Astrocyte of the cerebellum (primary cell): ENCODE results near the gene CACUL1.
"Not testable (repeated sequence)": the region's sequence is repeated elsewhere in the genome, so short reads cannot be mapped to it uniquely, and the experiment has no call there.

Experiments
- DNase-seq: peaks from one replicate; pipeline ENCODE4 v3.0.0-alpha.2; 2011; ENCODE audit warnings: low read depth
- H3K4me3 ChIP-seq: 2 replicates; pipeline ENCODE4 v1.5.1; 2011; ENCODE audit warnings: mild to moderate bottlenecking, low read depth, low read length, moderate library complexity
- in situ Hi-C: cut with HindIII; loops from 2 replicates; pipeline ENCODE4 v1.10.0; 2017; ENCODE audit warnings: low sequenced_read_pairs
- TF ChIP-seq, protein P1 (sequence below): IDR thresholded peaks from 2 replicates; pipeline ENCODE4 v1.5.1; 2012; ENCODE audit warnings: low read length, low read depth, moderate library complexity, mild to moderate bottlenecking; ENCODE audit errors: missing control alignments

CACUL1 gene

DNA sequence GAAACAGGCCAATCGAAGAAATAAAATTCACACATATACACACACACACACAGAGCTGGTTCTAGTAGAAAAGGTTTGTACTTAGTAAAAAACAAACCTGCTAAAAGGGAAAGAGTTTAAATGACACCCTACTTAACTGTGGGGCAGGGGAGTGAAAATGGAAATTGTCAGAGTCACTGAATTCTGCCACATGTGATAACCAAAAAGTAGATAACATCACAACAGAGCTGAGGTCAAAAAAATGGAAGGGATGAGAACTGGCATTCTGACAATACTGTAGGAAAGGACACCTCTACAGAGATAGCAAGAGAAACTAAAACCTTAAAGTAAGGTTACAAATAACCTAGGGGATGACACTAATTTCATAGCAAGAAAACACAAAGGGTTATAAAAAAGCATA lies 74.6 kb downstream of the CACUL1 start:
- TF ChIP-seq, protein P1, sequence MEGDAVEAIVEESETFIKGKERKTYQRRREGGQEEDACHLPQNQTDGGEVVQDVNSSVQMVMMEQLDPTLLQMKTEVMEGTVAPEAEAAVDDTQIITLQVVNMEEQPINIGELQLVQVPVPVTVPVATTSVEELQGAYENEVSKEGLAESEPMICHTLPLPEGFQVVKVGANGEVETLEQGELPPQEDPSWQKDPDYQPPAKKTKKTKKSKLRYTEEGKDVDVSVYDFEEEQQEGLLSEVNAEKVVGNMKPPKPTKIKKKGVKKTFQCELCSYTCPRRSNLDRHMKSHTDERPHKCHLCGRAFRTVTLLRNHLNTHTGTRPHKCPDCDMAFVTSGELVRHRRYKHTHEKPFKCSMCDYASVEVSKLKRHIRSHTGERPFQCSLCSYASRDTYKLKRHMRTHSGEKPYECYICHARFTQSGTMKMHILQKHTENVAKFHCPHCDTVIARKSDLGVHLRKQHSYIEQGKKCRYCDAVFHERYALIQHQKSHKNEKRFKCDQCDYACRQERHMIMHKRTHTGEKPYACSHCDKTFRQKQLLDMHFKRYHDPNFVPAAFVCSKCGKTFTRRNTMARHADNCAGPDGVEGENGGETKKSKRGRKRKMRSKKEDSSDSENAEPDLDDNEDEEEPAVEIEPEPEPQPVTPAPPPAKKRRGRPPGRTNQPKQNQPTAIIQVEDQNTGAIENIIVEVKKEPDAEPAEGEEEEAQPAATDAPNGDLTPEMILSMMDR: no peak
- in situ Hi-C loops: no loop called here
- no peak overlapping the region for H3K4me3 ChIP-seq
- no peak for DNase-seq

DNA sequence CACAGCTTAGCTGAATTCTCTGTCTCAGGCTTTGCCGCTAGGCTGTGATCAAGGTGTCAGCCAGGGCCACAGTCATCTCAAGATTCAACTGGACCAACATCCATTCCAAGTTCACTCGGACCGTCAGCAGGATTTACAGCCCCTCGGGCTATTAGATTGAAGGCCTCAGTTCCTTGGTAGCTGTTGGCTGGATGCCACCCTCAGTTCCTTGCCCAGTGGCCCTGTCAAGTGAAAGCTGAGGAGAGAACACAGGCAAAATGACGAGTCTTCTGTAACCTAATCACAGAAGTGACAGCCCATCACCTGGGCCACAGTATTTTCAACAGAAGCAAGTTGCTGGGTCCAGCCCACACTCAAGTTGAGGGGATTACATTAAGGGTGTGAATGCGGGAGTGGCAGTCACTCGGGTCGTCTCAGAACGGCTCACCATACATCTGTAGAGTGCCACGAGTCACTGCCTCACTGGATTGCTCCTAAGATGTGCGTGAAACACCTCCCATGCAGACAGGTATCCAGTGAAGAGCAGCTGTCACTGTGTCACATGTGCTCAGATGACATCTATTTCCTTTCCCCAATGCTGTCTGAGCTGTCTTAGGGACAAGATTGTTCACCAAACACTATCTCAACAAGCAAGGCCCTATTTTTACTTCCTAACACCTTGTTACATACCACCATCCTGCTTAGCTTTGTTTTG lies 80.4 kb downstream of the CACUL1 start:
- in situ Hi-C loops: no loop called here
- no peak for DNase-seq
- H3K4me3 ChIP-seq: no peak overlapping the region
- TF ChIP-seq, protein P1: no peak

DNA sequence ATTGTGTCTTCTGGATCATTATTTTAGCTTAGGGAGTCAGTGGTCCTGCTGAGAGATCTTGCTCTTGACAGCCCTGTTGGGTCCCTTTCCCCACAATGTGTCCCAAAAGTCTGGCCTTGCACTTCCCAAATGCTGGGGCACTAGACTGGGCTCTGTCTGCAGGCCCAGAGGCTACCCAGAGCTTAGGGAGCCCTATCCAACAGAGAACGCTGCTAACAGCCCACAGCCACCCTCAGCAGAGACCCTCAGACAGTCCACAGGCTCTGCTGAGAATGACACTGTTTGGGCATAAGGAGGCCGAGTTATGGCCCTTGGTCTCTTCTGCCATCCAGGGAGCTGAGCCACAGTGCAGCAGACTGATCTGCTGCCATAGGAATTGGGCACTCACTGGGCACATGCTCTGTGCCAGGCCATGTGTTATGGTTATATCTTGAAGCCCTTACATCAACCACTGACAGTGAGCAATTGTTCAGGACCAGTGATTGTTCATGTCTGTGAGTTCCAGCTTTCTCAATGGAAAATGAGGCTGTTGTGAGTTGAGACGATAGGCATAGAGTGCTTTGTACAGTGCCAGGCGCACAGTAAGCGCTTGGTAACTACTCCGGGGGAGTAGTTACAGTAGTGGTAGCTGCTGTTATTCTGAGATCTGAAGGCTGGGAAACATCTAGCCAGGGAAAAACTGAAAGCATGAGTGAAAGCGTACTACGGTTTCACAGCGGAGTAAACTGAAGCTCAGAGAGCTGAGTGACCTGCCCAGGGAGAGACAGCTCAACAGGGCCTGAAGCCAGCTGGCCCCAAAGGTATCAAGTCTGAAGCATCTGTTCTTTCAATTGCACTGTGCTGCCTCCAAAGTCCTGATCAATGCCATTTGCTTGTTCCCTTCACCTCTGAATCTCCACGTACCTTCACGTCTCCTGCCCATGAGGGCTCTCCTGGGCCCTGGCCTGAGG lies 81.7 kb downstream of the CACUL1 start:
- TF ChIP-seq, protein P1: no peak
- H3K4me3 ChIP-seq: no peak overlapping the region
- in situ Hi-C loops: no loop called here
- DNase-seq: no peak

DNA sequence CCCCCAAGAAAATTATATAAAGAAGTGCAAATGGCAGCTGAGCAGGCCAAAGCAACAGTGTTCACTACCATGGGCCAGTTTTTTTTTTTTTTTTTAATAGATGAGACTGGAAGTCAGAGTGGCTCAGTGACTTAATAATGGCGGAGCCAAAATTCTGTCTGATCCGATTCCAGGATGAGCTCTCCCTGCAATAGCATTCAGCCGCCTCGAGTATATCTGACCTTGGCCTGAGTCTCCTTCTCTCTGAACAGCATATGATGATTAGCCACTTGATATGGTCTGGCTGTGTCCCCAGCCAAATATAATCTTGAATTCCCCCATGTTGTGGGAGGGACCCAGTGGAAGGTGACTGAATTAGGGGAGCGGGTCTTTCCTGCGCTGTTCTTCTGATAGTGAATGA lies 82.6 kb downstream of the CACUL1 start:
- TF ChIP-seq, protein P1: no peak
- in situ Hi-C loops: no loop called here
- no peak overlapping the region for H3K4me3 ChIP-seq
- DNase-seq: no peak

DNA sequence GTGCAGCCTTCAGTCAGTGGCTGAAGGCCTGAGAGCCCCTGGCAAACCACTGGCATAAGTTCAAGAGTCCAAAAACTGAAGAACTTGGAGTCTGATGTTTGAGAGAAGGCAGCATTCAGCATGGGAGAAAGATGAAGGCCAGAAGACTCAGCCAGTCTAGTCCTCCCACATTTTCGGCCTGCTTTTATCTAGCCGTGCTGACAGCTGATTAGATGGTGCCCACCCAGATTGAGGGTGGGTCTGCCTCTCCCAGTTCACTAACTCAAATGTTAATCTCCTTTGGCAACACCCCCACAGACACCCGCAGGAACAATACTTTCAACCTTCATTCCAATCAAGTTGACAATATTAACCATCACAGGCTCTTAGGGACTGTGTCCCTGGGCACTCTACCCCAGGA lies 83.5 kb downstream of the CACUL1 start:
- H3K4me3 ChIP-seq, in situ Hi-C loops, DNase-seq: not testable (repeated sequence)

DNA sequence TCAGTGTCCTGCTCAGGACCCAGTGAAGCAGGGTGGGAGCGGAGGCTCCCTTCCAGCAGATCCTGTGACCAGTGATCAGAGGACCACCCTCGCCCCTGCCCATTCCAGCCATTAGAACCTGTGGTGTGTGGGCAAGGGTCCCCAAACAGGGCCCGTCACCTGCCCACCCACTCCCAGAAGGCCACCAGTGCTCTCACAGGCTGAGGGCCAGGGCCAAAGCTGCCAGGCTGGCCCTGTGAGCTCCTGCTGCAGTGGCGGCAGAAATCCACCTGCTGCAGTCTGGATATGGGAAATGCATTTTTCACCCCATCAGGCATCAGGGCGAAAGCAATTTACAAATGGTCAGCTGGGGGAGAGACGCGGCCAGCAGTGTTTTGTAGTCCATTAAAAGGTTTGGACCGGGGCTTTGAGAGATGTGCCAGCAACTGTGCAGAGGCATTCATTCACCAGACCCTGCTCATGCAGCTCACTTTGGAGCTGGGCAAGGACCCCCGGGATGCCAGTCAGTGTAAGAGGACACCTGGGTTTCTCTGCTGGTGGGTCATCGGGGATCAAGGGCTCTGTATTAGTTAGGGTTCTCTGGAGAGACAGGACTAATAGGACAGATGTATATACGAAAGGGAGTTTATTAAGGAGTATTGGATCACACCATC lies 84.2 kb downstream of the CACUL1 start:
- H3K4me3 ChIP-seq: no peak overlapping the region
- TF ChIP-seq, protein P1: no peak
- no peak for DNase-seq
- in situ Hi-C loops: no loop called here
